ENCODE measurements around the gene NCOA1.
"Not testable (repeated sequence)": the region's sequence is repeated elsewhere in the genome, so short reads cannot be mapped to it uniquely, and the experiment has no call there.

The NCOA1 gene

DNA sequence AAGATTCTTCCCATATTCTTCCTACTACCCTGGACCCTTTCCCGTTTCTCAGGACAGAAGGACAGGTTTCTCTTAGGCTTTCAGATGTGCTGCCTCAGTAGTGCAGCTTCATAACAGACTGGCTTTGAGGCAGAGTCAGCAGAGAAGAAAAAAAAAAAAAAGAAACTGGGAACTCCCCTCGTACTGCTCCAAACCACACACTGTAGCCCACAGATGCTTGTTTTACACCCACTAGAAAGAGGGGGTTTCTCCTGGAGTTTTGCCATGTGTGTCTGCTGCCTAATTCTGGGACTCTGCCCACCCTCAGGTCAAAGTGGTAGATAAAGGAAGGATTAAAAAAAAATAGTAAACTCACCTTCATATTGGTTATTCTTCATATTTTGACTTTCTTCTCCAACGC, 95.9 kb downstream of the NCOA1 start:
- DNase-seq = no peak

DNA sequence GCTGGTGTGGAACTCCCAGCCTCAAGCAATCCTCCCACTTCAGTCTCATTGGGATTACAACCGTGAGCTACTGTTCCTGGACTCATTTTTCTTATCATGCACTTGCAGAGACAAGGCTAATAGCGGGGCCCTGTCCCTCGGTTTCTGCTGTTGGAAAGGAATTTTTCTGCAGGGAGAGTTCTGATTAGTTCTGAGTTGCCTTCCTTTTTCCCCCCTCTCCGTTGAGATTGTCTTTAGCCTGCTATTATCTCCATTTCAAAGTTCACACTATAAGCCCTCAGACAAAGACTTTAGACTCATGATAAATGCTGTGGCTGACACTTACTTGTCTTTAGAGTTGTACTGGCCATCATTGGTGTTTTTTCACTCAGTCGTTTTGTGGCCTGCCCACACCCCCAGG, 97.2 kb downstream of the NCOA1 start:
- DNase-seq = no peak

DNA sequence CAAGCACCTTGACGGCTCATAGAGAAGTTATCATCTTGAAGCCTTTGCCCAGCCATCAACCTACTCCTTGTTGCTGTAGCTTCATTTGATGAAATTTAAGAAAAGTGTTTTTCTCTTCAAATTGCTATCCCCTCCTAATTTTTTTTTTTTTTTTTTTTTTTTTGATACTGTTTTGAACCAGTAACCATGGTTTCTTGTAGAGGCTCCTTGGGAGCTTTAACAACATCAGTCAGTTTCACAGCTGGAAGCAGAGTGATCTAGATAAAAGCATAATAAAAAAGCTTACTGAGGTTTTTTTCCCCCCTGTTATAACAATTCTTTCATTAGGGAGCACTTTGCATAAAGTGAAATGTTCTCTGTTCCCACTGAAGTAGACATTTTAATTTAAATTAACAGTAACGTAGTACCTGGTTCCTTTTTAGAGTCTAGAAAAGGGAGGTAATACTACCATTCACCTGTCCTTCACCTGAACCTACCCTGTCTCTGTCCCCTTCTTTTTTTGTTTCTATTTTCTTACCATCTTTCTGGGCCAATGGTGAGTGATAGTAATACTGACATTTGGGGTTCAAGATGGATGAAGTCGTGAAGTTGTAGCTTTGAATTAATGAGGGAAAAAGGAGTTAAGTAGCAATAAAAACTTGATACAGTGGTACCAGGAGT, 101.5 kb downstream of the NCOA1 start:
- no peak for DNase-seq

DNA sequence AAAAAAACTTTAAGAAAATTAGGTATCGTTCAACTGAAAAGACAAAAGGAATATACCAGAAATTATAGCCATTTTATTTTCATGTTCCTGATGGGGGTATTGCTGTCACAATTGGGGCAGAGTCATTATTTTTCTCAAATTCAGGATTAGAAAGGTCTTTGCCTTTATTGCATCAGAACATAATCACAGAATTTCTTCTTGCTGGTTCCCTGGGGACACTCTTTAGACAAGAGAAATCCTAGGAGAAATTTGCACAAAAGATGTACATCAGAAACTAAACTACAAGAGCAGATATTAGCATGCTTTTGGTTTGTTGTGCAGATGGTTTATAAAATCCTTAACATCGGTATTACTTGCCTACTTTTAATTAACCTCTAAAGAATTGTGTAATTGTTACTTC, 103.2 kb downstream of the NCOA1 start:
- DNase-seq = no peak

DNA sequence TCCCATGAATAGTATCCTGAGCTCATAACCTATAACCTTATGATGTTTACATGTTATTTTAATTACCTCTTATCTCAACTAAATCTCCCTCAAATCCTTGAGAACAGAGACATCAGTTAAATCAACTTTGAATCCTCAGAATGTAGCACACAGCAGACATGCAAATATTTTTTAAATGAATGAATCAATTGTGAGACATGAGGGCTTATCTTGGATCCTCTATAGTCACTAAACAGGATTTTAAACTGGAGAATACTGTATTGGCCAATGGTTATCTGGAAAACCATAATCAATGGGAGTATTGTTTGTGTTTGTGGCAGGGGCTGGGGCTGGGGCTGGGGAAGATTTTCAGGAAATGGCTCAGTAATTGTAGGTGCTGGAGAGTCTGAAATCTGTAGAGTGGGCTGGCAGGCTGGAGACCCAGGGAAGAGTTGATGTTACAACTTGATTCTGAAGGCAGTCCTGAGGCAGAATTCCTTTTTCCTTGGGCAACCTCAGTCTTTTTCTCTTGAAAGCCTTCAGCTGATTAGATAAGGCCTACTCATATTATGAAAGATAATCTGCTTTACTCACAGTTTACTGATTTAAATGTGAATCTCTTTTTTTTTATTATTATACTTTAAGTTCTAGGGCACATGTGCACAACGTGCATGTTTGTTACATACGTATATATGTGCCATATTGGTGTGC, 106.3 kb downstream of the NCOA1 start:
- DNase-seq = no peak

DNA sequence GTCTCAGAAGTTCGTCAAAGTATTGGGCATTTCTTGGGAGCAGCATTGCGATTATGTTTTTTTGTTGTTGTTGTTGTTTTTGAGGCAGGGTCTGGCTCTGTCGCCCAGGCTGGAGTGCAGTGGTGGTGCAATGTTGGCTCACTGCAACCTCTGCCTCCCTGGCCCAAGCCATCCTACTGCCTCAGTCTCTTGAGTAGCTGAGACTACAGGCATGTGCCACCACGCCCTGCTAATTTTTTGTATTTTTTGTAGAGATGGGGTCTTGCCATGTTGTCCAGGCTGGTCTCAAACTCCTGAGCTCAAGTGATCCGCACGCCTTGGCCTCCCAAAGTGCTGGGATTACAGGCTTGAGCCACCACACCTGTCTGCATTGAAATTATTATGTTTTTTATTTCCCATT, 109.1 kb downstream of the NCOA1 start:
- not testable (repeated sequence) for DNase-seq

DNA sequence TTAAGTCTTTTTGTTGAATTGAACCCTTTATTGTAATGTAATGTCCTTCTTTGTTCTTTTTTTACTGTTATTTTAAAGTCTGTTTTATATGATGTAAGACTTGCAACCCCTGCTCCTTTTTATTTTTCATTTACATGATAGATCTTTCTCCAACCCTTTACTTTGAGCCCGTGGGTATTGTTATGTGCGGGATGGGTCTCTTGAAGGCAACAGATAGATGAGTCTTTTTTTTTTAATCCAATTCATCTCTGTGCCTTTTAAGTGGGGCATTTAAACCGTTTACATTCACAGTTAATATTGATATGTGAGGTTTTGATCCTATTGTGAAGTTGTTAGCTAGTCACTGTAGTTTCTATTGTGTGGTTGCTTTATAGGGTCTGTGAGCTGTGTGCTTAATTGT, 120.6 kb downstream of the NCOA1 start:
- DNase-seq = no peak

DNA sequence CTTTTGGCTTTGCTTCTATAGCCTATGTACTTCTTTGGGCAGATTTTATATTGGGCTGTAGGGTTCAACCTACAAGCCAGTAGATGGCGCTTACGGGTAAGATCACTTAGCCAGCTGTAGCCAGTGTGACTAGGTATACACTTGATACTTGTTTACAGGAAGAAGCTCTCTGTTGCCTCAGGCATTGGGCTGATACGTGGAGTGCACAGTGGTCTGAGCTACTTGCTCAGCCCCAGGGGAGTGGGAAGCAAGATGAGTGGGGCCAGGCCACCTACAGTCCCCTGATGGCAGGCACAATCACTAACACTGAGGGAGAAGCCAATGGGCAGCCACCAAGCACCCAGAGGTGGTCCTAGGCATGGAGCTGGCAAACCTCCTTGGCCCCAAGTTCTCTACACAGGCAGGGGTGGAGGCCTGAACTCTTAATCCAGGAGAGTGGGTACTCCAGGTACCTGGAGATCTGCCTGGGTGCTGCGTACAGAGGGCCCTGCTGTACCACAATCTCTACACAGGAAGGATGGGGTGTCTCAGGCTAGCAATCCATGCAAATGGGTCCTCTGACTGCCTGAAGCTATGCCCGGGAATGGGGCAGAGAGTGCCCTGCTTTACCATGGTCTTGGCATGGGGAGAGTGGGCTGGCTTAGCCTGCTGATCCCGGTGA, 122.2 kb downstream of the NCOA1 start:
- DNase-seq = peak; percentile 3

DNA sequence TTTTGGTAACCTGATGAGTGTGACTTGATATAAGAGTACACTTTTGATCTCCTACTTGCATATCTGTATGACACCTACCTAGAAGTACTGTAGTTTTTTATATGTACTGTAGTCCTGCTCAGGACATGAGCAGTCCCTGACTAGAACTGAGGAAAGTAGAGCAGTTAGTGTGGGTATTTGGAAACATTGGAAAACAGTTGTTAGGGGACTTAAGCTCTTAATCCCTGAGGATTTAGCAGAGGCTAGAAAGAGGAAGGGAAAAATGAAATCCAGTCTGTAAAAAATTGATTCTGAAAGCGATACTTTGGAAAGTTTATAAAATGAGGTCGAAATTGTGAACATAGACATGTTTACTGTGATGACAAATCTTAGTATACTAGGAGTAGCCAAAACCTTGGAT, 125.6 kb downstream of the NCOA1 start:
- DNase-seq = no peak

DNA sequence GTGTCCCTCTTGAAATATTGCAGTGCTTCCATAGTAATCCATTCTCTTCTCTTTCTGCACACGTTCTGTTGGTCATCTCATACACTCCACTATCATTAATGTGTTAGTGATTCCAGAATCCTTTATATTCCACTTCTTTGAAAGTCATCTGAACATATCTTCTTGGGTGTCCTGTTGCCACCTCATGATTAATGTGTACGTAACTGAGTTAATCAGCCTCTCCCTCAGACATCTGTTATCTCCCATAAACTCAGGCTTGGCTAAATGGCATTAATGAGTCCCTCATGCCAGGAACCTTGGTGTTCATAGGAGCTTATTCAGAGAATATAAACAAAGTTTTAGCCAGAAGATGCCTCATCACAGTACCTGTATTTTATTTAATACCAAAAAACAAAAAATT, 126.4 kb downstream of the NCOA1 start:
- no peak for DNase-seq

DNA sequence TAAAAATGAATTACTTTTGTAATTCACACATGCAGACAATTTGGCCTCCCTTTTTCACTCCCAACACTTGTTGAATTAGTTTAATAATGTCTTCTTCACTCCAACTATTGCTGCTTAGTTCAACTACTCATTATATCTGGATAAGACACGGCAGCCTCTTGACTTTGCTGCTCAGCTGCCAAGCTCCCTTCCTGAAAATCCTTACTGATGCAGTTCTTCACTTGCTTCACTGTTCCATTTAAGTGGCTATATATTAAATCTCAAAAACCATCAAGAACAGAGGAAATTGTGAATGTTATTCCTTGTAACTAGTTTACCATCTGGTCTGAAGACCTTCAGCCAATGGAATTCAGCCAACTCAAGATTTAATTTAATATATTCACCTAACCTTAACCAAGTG, 127.1 kb downstream of the NCOA1 start:
- DNase-seq = no peak

DNA sequence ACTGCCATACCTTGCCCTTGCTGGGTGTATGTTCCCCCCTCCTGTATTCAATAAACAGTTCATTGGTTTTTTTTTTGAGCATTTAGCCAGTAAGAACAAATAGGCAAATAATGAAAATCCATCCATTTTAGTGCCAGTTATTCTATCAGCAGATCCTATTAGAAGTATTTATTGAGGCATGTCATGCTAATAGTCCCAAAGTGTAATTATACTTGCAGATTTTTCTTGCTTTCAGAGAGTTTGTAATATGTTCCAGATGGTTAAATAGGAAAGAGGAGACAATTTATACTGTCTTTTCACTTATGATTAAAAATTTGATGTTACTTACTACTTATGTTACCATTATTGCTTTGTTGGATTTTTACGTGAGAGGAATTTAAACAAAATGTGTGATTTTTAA, 127.6 kb downstream of the NCOA1 start:
- DNase-seq = no peak

DNA sequence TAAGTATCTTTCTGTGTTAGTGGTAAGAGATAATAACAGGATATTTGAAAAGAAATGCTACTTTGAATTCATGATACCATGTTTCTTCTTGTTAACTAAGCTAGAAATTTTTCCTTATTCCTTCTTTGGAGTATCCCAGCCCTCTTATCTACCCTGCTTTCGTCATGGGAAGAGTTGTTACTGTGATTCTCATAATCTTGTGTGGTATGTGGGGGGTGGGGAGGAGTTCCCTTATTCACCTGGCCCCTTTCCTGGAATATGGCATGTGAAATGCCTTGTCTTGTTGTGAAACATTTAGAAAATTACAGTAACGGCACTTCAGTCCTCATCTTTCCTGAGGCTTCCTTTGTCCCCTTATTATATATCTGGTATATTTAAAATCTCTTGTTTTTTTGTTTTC, 129.9 kb downstream of the NCOA1 start:
- DNase-seq = peak; percentile 43

DNA sequence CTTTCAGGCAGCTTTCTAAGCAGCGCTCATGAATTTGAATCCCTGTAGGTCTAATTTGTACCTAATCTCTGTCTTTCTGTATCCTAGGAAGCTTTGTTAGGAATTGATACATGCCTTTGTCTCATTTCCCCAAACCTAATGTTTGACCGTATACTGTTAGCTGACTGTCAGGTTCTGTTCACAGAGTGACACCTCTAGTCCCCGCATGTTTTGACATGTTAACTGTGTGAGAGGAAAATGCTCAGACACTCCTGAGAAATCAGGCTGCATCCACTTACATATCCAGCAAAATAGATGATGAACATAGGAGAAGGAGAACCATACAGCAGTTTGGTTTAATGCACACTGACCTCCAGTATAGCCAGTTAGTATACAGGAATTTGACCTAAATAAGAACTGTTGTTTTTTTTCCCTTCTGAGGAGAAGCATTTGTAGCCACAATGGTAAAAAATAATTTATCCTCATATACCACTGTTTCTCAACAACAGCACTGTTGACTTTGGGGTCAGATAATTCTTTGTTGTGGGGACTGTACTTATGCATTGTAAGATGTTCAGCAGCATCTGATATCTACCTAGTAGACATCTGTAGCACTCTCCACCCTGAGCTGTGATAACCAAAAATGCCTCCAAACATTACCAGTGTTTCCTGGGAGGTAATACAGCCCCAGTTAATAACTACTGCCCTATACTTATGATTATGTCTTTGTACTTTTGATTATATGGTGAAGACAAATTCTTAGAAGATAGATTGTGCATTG, 130.9 kb downstream of the NCOA1 start:
- DNase-seq = no peak

DNA sequence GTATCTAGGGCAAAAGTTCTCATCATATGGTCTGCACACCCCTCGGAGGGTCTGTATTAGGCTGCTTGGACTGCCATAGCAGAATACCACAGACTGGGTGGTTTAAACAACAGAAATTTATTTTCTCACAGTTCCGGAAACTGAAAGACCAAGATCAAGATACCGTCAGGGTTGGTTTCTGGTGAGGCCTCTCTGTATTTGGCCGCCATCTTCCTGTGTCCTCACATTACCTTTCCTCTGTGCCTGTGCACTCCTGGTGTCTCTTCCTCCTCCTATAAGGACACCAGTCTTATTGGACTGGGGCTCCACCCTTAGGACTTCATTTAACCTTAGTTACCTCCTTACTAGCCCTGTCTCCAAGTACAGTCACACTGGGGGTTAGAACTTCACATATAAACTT, 132.5 kb downstream of the NCOA1 start:
- DNase-seq = no peak

DNA sequence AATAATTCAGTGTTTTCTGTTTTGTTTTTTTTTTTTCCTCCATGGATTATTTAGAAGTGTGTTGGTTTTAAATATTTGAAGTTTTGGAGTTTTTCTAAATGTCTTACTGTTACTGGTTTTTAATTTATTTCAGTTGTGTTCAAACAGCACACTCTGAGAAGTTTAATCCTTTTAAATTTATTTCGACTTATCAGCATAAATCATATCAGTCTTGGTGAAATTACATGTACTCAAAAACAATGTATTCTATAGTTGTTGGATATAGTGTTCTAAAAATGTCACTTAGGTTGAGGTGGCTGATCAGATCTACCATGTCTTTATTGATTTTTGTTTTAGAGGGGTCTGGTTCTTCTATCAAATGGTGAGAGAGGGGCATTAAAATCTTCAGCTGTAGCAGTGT, 134.7 kb downstream of the NCOA1 start:
- no peak for DNase-seq

DNA sequence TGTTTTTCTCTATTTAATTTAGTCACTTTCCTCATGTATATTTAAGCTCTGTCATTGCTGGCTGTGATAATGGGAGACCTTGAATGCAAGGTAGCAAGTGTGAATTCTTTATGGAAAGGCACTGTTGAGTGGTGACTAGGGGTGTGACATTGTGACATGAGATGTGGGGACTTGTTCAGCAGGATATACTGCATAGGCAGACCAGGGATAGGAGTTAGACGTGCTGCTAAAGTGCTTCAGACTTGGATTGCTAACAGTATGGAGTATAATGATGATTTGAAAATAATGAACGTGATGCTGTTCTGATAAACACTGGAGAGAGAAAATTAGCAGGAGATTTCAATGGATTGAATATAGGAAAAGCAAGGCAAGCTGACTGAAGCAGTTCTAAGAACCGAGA, 135.1 kb downstream of the NCOA1 start:
- no peak for DNase-seq

DNA sequence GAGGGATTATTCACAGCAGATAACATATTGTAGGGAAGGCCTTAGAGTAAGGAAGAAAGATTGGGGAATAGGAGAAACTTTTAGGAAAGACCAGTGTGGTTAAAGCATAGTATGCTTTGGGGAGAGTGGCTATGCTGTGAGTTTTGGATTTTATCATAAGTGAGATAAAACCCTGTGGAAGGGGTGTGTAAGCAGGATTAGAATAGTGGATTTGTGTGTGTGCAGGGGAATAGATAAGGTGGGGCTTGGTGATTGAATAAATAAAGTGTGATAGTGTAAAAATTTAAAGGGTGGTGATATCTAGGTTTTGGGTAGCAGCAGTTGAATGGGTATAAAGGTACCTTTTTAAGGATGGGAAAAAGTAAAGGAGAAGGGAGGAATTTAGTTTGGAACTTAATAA, 137.7 kb downstream of the NCOA1 start:
- no peak for DNase-seq

DNA sequence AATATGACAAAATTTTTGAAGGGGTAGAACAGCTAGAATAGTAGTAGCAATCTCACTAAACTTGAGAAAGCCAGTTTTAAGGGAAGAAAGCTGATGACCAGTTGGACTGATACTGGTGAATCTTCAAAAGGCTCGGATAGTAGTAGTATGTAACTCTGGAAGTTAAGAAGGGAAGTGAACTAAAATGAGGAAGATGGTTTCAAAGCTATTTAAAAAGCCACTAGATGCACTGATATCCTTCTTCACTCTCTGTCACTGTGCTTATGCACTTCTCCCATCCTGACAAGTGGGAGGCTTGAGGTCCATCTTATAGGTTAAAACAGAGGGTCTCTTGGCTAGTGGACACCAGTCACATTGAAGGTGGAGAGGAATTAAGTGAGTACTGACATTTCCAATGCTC, 141.1 kb downstream of the NCOA1 start:
- no peak for DNase-seq

DNA sequence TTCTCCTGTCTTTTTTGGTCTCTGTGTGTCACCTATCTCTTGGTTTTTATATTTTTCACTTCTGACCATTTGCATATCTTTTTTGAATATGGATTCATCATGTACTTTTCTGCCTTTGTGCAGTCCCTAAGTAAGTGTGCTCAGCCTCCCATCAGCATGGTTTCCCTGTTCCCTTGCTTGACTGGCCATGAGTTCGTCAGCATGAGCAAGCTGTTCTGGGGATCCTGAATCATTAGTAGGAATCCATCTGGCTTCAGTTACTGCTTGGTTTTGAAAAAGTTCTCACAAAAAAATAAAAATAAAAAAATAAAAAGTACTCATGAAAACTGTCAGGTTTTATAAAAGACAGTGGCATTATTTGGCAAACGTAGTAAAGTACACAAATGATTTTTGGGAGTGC, 144.1 kb downstream of the NCOA1 start:
- no peak for DNase-seq

DNA sequence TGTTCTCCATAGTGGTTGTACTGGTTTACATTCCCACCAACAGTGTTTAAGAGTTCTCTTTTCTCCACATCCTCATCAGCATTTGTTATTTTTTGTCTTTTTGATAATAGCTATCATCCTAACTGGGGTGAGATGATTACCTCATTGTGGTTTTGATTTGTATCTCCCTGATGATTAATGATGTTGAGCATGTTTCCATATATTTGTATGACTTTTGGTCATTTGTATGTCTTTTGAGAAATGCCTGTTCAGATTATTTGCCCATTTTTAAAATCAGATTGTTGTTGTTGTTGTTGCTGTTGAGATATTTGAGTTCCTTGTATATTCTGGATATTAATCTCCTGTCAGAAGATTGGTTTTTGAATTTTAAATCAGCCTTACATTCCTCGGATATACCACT, 147.5 kb downstream of the NCOA1 start:
- no peak for DNase-seq

DNA sequence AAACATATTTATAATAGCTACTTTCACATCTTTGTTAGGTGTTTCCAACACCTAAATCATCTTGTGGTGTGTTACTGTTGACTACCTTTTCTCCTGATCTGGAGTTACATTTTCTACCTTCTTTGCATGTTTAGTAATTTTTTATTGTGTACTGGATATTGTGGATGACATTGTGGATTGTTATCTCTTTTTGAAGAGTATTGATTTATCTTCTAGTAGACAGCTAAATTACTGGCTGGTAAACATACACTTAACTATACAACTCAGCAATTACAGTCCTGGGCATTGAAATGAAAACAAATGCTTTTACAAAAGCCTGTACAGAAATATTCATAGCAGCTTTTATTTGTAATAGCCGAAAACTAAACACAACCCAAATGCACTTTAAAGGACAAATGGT, 151.3 kb downstream of the NCOA1 start:
- DNase-seq = peak; percentile 27

DNA sequence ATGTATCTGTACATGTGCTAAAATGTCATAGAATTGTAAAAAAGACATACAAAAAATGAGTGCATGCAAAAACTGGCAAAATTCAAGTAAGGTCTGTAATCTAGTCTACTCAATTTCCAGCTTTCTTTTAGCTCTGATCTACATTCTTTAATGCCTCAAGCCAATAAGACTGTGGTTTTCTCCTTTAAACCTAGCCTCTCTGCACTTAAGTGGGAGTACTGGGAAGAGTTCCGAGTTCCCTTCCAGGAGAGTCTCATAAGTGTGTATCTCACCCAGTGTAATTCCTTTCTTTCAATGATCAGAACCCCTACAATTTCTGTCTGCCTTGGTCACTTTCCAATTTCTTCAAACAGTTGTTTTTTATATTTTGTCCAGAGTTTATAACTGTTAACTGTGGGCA, 152.0 kb downstream of the NCOA1 start:
- no peak for DNase-seq

DNA sequence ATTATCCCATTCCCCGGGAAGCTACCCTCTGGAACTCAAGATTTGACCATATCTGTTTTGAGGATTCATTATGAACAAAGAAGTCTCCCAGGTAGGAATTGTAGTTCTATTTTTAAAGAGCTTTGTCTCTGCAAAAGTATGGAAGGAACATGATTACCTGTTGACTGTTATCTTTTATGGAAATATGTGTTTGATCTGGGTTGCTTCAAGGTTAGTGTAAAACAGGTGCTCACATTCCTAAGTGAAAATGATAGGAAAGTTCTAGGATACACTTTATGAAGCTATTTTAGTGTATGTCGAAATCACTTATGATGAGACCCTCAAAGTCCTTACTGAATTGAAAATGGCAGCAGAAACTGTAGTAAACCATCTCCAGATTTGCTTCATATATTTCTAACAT, 153.0 kb downstream of the NCOA1 start:
- no peak for DNase-seq

Measured in NCI-H1105 treated with DMSO at 0.1 percent for 48 hours (cell line).